Right renal cortex interstitium (tissue), 3 donors: ENCODE data around the gene SFMBT2. TPM values are rescaled to one million over a fixed set of nuclear protein-coding genes. Genes with fewer than 3 reads are reported as not detected.

Experiments
- DNase-seq, 3 donors: peaks; one replicate each; pipeline ENCODE4 v3.0.0-alpha.2; 2013; ENCODE audit warnings: low read depth in 3 of 3, low spot score in 2 of 3
- polyA plus RNA-seq, 3 donors: library from polyadenylated mRNA; unstranded; fragments of 120-200 nt; gene quantifications; one replicate each; pipeline ENCODE4 v1.2.1, GENCODE V29; 2013; ENCODE audit not compliant: insufficient read length in 3 of 3

SFMBT2 gene
- polyA plus RNA-seq, 3 donors: 5.9 to 6.6 (median 6.4) TPM

- DNase-seq: no peak
Measured at GRCh38 chr10:7117806-7118674, 292.8 kb downstream of the SFMBT2 start.

- DNase-seq: no peak
Measured at GRCh38 chr10:7117177-7117799, 293.5 kb downstream of the SFMBT2 start.

- DNase-seq: no peak
Measured at GRCh38 chr10:7111561-7111960, 299.3 kb downstream of the SFMBT2 start.

GRCh38 chr10:7111089-7111488 lies 299.7 kb downstream of the SFMBT2 start:
- DNase-seq: no peak
